Progenitor cell of endocrine pancreas (in vitro differentiated cells): ENCODE data around the gene SLC66A1. TPM values are rescaled to one million over a fixed set of nuclear protein-coding genes. Genes with fewer than 3 reads are reported as not detected.

Experiments used
- DNase-seq: peaks from one replicate; pipeline ENCODE4 v3.0.0; 2021; ENCODE audit warnings: low spot score; ENCODE audit not compliant: unreplicated experiment
- H3K27ac Mint-ChIP-seq: 2 replicates; pipeline ENCODE4 v1.8.0; 2021; ENCODE audit warnings: mild to moderate bottlenecking, moderate library complexity, mixed read lengths
- H3K27me3 Mint-ChIP-seq: 2 replicates; pipeline ENCODE4 v1.8.0; 2021; ENCODE audit warnings: mixed read lengths
- H3K36me3 Mint-ChIP-seq: 2 replicates; pipeline ENCODE4 v1.8.0; 2022; ENCODE audit warnings: mixed read lengths; ENCODE audit not compliant: insufficient read depth
- H3K4me1 Mint-ChIP-seq: 2 replicates; pipeline ENCODE4 v1.8.0; 2021; ENCODE audit warnings: low read depth, mixed read lengths
- H3K4me3 Mint-ChIP-seq: 2 replicates; pipeline ENCODE4 v1.8.0; 2021; ENCODE audit warnings: low read depth, mild to moderate bottlenecking, moderate library complexity, mixed read lengths
- H3K9me3 Mint-ChIP-seq: 2 replicates; pipeline ENCODE4 v1.8.0; 2021; ENCODE audit warnings: low read depth, mixed read lengths
- total RNA-seq: library from RNA; stranded (reverse); gene quantifications from 2 replicates; pipeline ENCODE4 v1.2.1, GENCODE V29; 2021
- TF ChIP-seq, protein P1 (sequence below): fragments of 200-600 bp; sonication (generic); IDR thresholded peaks from one replicate; pipeline ENCODE4 v1.5.0; 2021; ENCODE audit warnings: antibody characterized with exemption, mild to moderate bottlenecking; ENCODE audit not compliant: unreplicated experiment

SLC66A1 gene
- total RNA-seq, 1 donor from 2014 or later = 25.7 TPM

DNA sequence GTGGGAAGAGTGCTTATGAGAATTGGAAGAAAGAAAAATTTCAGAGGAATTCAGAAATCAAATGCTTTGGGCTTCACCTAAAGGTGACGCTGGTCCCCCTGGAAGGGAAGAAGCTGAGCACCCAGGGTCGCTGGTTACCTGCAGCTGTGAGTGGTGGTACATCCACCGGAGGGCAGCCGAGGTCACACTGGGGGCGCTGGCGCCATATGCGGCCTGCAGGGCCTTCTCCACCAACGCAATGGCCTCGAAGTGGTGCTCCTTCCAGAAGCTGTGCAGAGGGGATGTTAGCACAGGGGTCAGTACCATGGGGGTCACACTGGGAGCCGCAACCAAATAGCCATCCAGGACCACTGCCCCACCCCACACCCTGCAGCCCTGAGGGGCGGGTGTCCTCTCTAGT lies 6.2 kb upstream of the SLC66A1 start:
- Mint-ChIP-seq H3K9me3 (no peaks in the 10 kb centered on the region), H3K4me1 (peaks cover 3% of the 10 kb centered on the region), H3K27ac (no peak overlapping the region), H3K36me3 (peaks cover 31% of the 10 kb centered on the region), H3K27me3 (no peaks in the 10 kb centered on the region), H3K4me3 (no peak overlapping the region)
- DNase-seq = no peak
- TF ChIP-seq, protein P1, sequence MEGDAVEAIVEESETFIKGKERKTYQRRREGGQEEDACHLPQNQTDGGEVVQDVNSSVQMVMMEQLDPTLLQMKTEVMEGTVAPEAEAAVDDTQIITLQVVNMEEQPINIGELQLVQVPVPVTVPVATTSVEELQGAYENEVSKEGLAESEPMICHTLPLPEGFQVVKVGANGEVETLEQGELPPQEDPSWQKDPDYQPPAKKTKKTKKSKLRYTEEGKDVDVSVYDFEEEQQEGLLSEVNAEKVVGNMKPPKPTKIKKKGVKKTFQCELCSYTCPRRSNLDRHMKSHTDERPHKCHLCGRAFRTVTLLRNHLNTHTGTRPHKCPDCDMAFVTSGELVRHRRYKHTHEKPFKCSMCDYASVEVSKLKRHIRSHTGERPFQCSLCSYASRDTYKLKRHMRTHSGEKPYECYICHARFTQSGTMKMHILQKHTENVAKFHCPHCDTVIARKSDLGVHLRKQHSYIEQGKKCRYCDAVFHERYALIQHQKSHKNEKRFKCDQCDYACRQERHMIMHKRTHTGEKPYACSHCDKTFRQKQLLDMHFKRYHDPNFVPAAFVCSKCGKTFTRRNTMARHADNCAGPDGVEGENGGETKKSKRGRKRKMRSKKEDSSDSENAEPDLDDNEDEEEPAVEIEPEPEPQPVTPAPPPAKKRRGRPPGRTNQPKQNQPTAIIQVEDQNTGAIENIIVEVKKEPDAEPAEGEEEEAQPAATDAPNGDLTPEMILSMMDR = no peak

DNA sequence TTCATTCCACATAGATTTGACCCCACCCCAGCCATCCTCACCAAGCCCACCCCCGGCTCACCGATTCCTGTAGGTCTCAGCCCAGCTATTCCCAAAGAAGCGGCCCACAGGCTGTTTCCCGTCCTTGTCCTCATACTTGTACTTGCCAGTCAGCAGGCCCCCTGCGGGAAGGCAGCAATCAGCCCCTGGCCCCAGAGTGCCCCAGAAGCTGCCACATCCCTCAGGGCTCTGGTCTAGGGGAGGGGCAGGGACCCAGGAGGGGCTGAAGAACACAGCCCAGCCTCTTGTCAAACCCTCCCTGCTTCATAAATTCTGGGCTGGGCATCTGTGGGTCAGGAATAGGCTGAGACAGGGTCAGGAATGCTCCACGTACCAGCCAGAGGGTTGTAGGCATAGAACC lies 5.2 kb upstream of the SLC66A1 start:
- Mint-ChIP-seq H3K4me1 (peaks cover 8% of the 10 kb centered on the region), H3K27ac (no peak overlapping the region), H3K36me3 (peaks cover 30% of the 10 kb centered on the region), H3K27me3 (no peaks in the 10 kb centered on the region), H3K9me3 (no peaks in the 10 kb centered on the region), H3K4me3 (no peak overlapping the region)
- no peak for DNase-seq
- TF ChIP-seq, protein P1 = no peak

DNA sequence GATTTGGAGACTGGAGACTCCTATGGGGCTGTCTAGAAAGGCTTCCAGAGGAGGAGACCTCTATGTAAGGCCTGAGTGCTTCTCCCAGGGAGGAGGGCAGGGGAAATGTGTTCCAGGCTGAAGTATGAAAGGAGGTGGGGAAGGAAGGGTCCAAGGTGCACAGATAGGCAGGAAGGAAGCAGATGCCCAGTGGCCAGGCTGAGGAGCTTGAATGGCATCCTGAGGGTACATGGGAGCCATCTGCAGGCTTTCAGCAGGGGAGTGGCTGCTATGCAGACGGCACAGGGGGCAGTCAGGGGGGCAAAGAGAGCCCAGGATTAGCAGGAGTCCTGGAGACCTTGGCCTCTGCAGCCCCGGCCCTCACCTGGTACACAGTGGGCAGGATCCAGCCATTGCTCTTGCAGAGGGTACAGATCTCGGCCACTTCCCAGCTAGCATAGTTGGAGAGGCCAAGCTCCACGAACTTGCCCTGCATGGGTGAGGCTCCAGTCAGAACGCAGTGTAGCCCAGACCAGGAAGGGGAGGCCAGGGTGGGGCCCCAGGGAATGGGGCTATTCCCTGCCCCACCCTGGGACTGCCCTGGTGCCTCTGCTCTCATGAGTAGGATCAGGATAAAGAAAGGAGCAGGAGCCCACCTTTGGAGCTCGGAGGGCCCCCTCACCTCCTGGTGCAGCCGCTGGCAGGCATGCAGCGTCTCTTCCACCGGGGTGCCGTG lies 4.2 kb upstream of the SLC66A1 start:
- Mint-ChIP-seq H3K4me1 (peaks cover 9% of the 10 kb centered on the region), H3K27ac (no peak overlapping the region), H3K36me3 (peaks cover 27% of the 10 kb centered on the region)

DNA sequence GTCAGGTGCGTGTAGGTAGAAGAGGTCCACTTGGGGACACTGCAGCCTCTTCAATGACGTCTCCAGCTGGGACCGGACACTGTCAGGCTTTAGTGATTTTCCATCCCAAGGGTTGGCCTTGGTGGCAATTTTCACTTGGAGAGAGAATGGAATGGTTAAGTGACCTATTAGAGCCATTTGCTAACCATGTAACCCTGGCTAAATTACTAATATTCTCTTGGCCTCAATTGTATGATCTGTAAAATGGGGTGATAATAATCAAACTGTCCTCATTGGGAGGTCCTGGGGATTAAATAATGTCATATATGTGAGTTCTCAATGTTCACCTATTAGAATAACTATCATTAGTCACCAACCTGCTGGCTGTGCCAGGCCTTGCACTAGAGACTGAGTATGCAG lies 3.6 kb upstream of the SLC66A1 start:
- Mint-ChIP-seq H3K4me1 (peaks cover 14% of the 10 kb centered on the region), H3K36me3 (peaks cover 25% of the 10 kb centered on the region), H3K4me3 (no peak overlapping the region), H3K9me3 (no peaks in the 10 kb centered on the region), H3K27me3 (no peaks in the 10 kb centered on the region), H3K27ac (no peak overlapping the region)
- DNase-seq = no peak
- TF ChIP-seq, protein P1 = no peak

More for the DNA sequence above, 4.2 kb upstream of the SLC66A1 start:
- TF ChIP-seq, protein P1 = no peak
- Mint-ChIP-seq H3K27me3 (no peaks in the 10 kb centered on the region), H3K9me3 (no peaks in the 10 kb centered on the region), H3K4me3 (no peak overlapping the region)
- no peak for DNase-seq

DNA sequence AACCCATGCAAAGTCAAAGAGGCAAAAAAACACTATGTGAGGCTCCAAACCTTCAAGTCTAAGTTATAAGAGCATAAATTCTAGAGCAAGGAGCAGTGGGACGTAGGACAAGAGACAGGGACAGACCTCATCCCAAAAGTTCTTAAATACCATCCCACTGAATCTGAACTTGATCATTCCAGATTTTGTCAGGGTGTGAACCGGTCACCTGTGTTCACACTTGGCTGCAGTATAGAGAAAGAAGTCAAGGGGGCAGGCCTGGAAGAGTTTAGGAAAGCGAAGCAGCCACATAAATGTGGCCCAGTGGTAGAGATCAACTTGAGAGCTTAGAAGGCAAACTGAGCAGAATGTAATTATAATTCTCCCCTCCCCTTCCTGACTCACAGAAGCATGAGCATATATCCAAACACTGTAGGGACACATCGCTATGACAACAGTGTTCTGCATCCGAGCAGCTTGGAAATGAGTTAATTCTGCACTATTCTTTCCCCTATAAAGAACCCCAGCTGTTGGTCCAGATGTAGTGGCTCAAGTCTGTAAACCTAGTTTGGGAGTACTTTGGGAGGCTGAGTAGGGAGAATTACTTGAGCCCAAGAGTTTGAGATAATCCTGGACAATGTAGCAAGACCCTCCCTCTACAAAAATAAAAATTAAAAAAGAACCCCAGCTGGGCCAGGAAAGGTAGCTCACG lies 2.9 kb upstream of the SLC66A1 start:
- TF ChIP-seq, protein P1 = no peak
- Mint-ChIP-seq H3K36me3 (peaks cover 22% of the 10 kb centered on the region), H3K27me3 (no peaks in the 10 kb centered on the region), H3K27ac (no peak overlapping the region), H3K4me1 (peaks cover 15% of the 10 kb centered on the region), H3K9me3 (no peaks in the 10 kb centered on the region), H3K4me3 (no peak overlapping the region)
- DNase-seq = no peak
